Central memory CD8-positive, alpha-beta T cell (primary cell): ENCODE data around the gene TMEM45A.
"Not testable (repeated sequence)": the region's sequence is repeated elsewhere in the genome, so short reads cannot be mapped to it uniquely, and the experiment has no call there.

Source experiments
- ATAC-seq: fragments of 150-1000 bp; cut with Tn5 transposase; replicated peaks from 2 replicates; pipeline ENCODE4 v1.10.0; 2022; ENCODE audit warnings: mild to moderate bottlenecking, moderate FRiP score, moderate number of reproducible peaks; ENCODE audit not compliant: poor library complexity, severe bottlenecking; ENCODE audit errors: extremely low read depth
- DNase-seq, 2 donors: peaks; one replicate each; pipeline ENCODE4 v3.0.0; 2021; ENCODE audit warnings: low spot score in 2 of 2
- H3K27ac Mint-ChIP-seq: one replicate; pipeline ENCODE4 v1.8.0; 2022; ENCODE audit warnings: low read depth, mild to moderate bottlenecking, moderate library complexity, mixed read lengths
- H3K27me3 Mint-ChIP-seq: one replicate; pipeline ENCODE4 v1.8.0; 2022; ENCODE audit warnings: mixed read lengths
- H3K36me3 Mint-ChIP-seq: one replicate; pipeline ENCODE4 v1.8.0; 2022; ENCODE audit warnings: mild to moderate bottlenecking, moderate library complexity, mixed read lengths; ENCODE audit not compliant: insufficient read depth
- H3K4me1 Mint-ChIP-seq: one replicate; pipeline ENCODE4 v1.8.0; 2022; ENCODE audit warnings: mixed read lengths
- H3K4me3 Mint-ChIP-seq: one replicate; pipeline ENCODE4 v1.8.0; 2022; ENCODE audit warnings: mild to moderate bottlenecking, moderate library complexity, mixed read lengths
- H3K9me3 Mint-ChIP-seq: one replicate; pipeline ENCODE4 v1.8.0; 2022; ENCODE audit warnings: mixed read lengths

The TMEM45A gene

DNA sequence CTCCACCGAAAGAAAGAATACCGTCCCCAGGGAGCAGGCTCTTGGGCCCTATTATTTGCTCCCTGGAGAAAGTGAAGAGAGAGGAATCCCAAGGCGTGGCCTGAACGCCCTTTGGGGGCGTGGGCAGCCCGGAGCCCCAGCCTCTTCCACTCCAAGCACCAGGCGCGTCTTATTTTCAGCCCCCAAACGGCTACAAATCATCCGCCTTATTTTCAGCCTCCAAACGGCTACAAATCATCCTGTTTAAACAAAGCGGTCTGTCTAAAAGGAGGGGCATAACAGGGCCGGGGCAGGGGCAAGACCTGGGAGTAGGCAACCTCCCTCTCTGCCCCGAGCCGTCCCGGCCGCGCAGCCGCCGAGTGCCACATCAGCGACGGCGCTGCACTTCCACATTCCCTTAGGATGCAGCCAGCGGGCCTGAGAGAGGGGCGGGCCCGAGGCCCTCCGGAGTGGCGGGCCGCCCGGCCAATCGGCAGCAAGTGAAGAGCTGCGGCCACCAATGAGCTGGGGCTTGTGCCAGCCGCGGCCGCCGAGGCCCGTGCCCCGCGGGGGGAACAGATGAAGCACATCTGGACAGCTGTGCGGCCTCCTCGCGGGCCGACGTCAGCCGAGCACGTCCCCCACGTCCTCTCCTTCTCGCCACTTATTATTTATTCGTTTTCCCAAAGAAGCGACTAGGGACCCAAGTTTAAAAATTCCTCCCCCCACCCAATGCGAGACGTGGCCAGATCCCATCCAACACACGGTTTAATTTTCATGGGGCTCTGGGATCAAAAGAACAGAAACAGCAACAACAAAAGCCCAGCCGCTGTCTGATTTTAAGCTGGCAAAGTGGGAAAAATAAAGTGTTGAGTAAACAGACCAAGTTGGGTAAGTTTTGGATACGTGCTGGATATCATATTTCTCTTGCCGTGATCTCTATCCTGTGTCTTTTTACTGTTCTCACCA is at the start of gene TMEM45A:
TMEM45A (plus strand) TSS at position 561 of the 948 bp plus-strand sequence. CDS start 62,593 bp downstream, outside the sequence.
- no peak within 1 kb of the TSS for H3K27ac Mint-ChIP-seq
- peak; percentile 47 to 60 for DNase-seq
- no peaks in the 10 kb centered on the region for H3K9me3 Mint-ChIP-seq
- peaks cover 2% of the 10 kb centered on the region for H3K36me3 Mint-ChIP-seq
- peaks cover 32% of the 10 kb centered on the region for H3K27me3 Mint-ChIP-seq
- peak; percentile 61 for ATAC-seq
- no peaks in the 10 kb centered on the region for H3K4me1 Mint-ChIP-seq
- peak within 1 kb of the TSS; percentile 74 for H3K4me3 Mint-ChIP-seq

DNA sequence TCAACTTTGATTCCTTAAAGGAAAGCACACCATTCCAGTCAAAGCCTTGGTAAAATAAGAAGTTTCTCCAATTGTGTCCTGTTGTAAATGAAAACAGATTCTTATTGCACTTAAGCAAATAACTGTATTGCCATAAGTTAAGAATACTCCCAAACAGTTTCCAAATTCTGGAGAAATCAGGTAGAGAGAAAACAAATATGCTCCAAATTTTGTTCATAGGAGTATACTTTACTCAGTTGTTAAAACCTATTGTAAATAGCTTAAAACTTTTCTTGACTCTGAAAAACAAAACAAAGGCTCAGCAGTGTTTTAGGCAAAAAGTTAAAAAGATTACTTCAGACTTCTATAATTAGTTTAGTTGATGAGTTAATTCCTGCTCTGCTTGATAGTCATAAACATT is 48.7 kb upstream of the TMEM45A start:
- no peaks in the 10 kb centered on the region for H3K9me3 Mint-ChIP-seq
- H3K4me3 Mint-ChIP-seq = no peak overlapping the region
- ATAC-seq (no peak), DNase-seq (no peak)
- no peaks in the 10 kb centered on the region for H3K36me3 Mint-ChIP-seq
- H3K27ac Mint-ChIP-seq = no peak overlapping the region
- no peaks in the 10 kb centered on the region for H3K27me3 Mint-ChIP-seq
- H3K4me1 Mint-ChIP-seq = peaks cover 6% of the 10 kb centered on the region

GRCh38 chr3:100447067-100447466 is 45.4 kb upstream of the TMEM45A start:
- DNase-seq, H3K27ac Mint-ChIP-seq, ATAC-seq, H3K4me3 Mint-ChIP-seq, H3K4me1 Mint-ChIP-seq, H3K27me3 Mint-ChIP-seq, H3K36me3 Mint-ChIP-seq, H3K9me3 Mint-ChIP-seq: not testable (repeated sequence)

DNA sequence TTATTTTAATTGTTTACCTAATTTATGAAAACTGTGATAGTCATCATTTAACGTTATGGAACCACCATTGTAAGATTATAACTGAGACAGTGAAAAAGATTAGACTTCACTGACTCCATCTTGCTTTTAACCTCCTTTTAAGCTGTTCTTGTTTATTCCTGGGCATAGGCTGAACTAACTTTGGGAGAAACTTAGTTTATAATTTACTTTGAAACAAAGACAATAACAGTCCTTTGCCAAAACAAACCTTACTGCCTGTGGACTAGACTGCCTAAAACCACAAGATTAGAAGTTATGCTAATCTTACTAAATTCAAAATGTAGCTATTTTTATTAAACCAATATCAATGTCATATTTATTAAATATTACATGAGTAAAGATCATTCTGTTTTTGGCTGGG is 44.3 kb upstream of the TMEM45A start:
- no peak overlapping the region for H3K27ac Mint-ChIP-seq
- ATAC-seq = no peak
- no peaks in the 10 kb centered on the region for H3K36me3 Mint-ChIP-seq
- H3K4me1 Mint-ChIP-seq = no peaks in the 10 kb centered on the region
- H3K27me3 Mint-ChIP-seq = no peaks in the 10 kb centered on the region
- no peaks in the 10 kb centered on the region for H3K9me3 Mint-ChIP-seq
- no peak overlapping the region for H3K4me3 Mint-ChIP-seq
- no peak for DNase-seq

DNA sequence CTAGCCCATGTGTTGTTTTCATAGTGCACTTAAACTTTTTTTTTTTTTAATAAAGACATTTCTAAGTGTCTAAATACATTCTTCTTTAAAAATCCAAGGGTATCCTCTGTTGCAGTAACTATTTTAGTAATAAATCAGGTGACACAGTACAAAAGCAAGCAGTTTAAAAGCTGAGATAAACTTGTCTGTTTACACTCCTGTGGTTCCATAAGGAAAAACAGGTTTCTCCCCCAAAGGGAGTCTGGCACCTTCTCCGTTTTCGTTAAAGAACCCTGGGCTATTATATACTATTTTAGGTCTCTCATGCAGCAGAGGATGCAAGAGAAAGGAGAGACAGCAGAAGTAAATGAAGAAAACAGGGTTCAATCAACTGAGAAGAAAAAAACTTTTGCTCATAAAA is 43.2 kb upstream of the TMEM45A start:
- DNase-seq (no peak), ATAC-seq (no peak)
- no peak overlapping the region for H3K4me3 Mint-ChIP-seq
- no peaks in the 10 kb centered on the region for H3K4me1 Mint-ChIP-seq
- no peaks in the 10 kb centered on the region for H3K36me3 Mint-ChIP-seq
- no peaks in the 10 kb centered on the region for H3K9me3 Mint-ChIP-seq
- no peaks in the 10 kb centered on the region for H3K27me3 Mint-ChIP-seq
- H3K27ac Mint-ChIP-seq = no peak overlapping the region

- Mint-ChIP-seq H3K36me3 (peaks cover 3% of the 10 kb centered on the region), H3K27ac (no peak overlapping the region), H3K4me1 (no peaks in the 10 kb centered on the region), H3K4me3 (no peak overlapping the region), H3K9me3 (no peaks in the 10 kb centered on the region), H3K27me3 (no peaks in the 10 kb centered on the region)
- no peak for ATAC-seq
- DNase-seq = no peak
Measured at GRCh38 chr3:100454677-100455076, 37.7 kb upstream of the TMEM45A start.

- Mint-ChIP-seq H3K9me3 (no peaks in the 10 kb centered on the region), H3K4me1 (no peaks in the 10 kb centered on the region), H3K36me3 (peaks cover 3% of the 10 kb centered on the region), H3K27me3 (no peaks in the 10 kb centered on the region), H3K27ac (no peak overlapping the region), H3K4me3 (no peak overlapping the region)
- DNase-seq = no peak
- no peak for ATAC-seq
Measured at GRCh38 chr3:100455841-100456550, 36.4 kb upstream of the TMEM45A start.

DNA sequence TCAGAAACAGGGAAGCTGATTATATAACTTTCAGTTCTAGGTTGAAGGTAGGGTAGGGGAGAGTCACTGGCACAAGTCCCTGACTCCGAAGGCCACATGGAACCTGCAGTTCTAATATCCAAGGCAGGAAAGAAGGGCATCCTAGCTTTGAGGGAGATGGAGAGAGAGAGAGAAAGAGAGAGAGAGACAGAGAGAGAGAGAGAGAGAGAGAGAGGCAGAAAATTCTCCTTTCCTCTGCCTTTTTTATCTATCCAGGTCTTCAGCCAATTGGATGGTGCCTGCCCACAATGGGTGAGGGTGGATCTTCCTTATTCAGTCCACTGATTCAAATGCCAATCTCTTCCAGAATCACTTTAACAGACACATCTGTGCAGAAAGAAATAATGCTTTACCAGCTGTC is 35.7 kb upstream of the TMEM45A start:
- H3K4me3 Mint-ChIP-seq = no peak overlapping the region
- no peaks in the 10 kb centered on the region for H3K27me3 Mint-ChIP-seq

DNA sequence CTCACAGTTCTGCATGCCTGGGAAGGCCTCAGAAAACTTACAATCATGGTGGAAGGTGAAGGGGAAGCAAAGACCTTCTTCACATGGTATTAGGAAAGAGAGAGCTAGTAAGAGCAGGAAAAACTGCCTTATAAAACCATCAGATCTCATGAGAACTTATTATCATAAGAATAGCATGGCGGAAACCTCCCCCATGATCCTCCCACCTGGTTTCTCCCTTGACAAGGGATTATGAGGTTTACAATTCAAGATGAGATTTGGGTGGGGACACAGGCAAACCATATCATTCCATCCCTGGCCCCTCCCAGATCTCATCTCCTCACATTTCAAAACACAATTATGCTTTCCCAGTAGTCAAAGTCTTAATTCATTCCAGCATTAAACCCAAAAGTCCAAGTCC is 34.6 kb upstream of the TMEM45A start:
- no peak for ATAC-seq
- Mint-ChIP-seq H3K4me3 (no peak overlapping the region), H3K27ac (no peak overlapping the region), H3K27me3 (no peaks in the 10 kb centered on the region), H3K36me3 (peaks cover 3% of the 10 kb centered on the region), H3K4me1 (no peaks in the 10 kb centered on the region), H3K9me3 (no peaks in the 10 kb centered on the region)
- DNase-seq = no peak

More for the DNA sequence above, 35.7 kb upstream of the TMEM45A start:
- no peaks in the 10 kb centered on the region for H3K4me1 Mint-ChIP-seq
- H3K27ac Mint-ChIP-seq = no peak overlapping the region
- no peak for DNase-seq
- H3K9me3 Mint-ChIP-seq = no peaks in the 10 kb centered on the region
- peaks cover 3% of the 10 kb centered on the region for H3K36me3 Mint-ChIP-seq
- ATAC-seq = no peak

- Mint-ChIP-seq H3K9me3 (no peaks in the 10 kb centered on the region), H3K4me3 (no peak overlapping the region), H3K36me3 (peaks cover 3% of the 10 kb centered on the region), H3K4me1 (no peaks in the 10 kb centered on the region), H3K27me3 (no peaks in the 10 kb centered on the region), H3K27ac (no peak overlapping the region)
- DNase-seq (no peak), ATAC-seq (no peak)
Measured at GRCh38 chr3:100458814-100459213, 33.6 kb upstream of the TMEM45A start.

- DNase-seq (no peak), ATAC-seq (peak; percentile 10)
Measured at GRCh38 chr3:100463002-100463401, 29.4 kb upstream of the TMEM45A start.

DNA sequence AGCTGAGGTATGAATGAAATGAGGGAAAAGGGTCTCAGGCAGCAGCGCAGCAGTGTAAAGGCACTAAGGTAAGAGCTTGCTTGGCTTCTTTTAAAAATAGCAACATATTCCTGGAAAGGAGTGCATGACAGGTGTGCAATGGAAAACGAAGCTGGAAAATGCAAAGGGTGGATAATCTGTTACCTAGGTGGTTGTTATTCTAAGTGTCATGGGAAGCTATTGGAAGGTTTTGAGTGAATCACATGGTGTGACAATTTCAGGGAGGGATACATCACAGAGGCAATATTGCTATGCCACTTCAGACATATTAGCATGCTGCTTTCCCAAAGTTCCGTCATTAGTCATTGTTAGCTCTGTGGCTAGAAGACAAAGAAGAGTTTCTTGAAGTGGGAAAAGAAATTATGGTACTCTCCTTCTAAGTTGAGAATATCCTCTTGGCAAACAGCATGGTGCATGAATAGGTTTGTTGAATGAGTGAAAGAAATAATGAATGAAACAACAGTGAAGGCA is 28.7 kb upstream of the TMEM45A start:
- no peaks in the 10 kb centered on the region for H3K27me3 Mint-ChIP-seq

More at GRCh38 chr3:100463002-100463401, 29.4 kb upstream of the TMEM45A start:
- Mint-ChIP-seq H3K4me3 (no peak overlapping the region), H3K27me3 (no peaks in the 10 kb centered on the region), H3K9me3 (no peaks in the 10 kb centered on the region), H3K36me3 (no peaks in the 10 kb centered on the region), H3K4me1 (peaks cover 12% of the 10 kb centered on the region), H3K27ac (no peak overlapping the region)

More for the DNA sequence above, 28.7 kb upstream of the TMEM45A start:
- DNase-seq (no peak), ATAC-seq (no peak)
- no peak overlapping the region for H3K4me3 Mint-ChIP-seq
- H3K4me1 Mint-ChIP-seq = peaks cover 12% of the 10 kb centered on the region
- H3K27ac Mint-ChIP-seq = no peak overlapping the region
- H3K9me3 Mint-ChIP-seq = no peaks in the 10 kb centered on the region
- no peaks in the 10 kb centered on the region for H3K36me3 Mint-ChIP-seq
